WI38 (cell line): ENCODE results near the gene CWF19L2.
"Not testable (repeated sequence)": the region's sequence is repeated elsewhere in the genome, so short reads cannot be mapped to it uniquely, and the experiment has no call there.

Experiments
- H3K4me3 ChIP-seq: 2 replicates; pipeline ENCODE4 v1.5.1; 2011; ENCODE audit warnings: low read depth, mild to moderate bottlenecking, control low read depth, low read length
- CTCF ChIP-seq: IDR thresholded peaks from 2 replicates; pipeline ENCODE4 v1.5.1; 2012; ENCODE audit warnings: low read depth, mild to moderate bottlenecking, control low read depth, low read length

Gene CWF19L2

DNA sequence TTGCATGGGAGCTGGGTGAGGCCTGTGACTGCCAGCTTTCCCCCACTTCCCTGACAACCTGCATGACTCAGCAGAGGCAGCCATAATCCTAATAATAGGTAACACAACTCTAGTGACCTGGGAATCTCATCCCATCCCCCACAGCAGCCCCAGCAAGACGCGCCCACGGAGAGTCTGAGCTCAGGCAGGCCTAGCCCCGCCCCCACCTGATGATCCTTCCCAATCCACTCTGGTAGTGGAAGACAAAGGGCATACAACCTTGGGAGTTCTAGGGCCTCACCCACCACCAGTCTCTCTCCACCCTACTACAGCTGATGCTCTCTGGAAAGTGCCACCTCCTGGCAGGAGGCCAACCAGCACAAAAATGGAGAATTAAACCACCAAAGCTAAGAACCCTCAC is 60.3 kb downstream of the CWF19L2 start:
- no peak for TF ChIP-seq CTCF
- H3K4me3 ChIP-seq: no peak overlapping the region

DNA sequence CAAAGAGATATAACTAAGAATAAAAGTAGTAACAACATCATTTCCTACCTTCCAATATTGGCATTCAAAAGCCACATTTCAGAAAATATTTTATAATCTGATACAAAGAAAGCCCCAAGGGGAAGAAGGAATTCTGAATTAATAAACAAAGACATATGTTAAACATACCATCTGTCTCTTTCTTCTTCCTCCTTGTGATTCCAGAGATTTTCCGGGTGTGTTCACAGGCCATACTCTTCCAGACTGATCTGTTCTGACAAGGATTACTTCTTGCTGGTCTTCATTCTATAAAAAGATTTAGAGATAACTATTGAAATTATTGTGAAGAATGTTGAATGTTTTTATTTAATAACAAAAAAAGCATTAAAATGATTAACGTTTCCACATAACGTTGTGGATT is 65.0 kb downstream of the CWF19L2 start:
- no peak for TF ChIP-seq CTCF
- no peak overlapping the region for H3K4me3 ChIP-seq

GRCh38 chr11:107390701-107391100 is 66.9 kb downstream of the CWF19L2 start:
- not testable (repeated sequence) for H3K4me3 ChIP-seq

- no peak overlapping the region for H3K4me3 ChIP-seq
- no peak for TF ChIP-seq CTCF
These were observed 70.0 kb downstream of the CWF19L2 start for GRCh38 chr11:107387666-107388065.

- no peak for TF ChIP-seq CTCF
These were observed 72.2 kb downstream of the CWF19L2 start for GRCh38 chr11:107385361-107385981.

DNA sequence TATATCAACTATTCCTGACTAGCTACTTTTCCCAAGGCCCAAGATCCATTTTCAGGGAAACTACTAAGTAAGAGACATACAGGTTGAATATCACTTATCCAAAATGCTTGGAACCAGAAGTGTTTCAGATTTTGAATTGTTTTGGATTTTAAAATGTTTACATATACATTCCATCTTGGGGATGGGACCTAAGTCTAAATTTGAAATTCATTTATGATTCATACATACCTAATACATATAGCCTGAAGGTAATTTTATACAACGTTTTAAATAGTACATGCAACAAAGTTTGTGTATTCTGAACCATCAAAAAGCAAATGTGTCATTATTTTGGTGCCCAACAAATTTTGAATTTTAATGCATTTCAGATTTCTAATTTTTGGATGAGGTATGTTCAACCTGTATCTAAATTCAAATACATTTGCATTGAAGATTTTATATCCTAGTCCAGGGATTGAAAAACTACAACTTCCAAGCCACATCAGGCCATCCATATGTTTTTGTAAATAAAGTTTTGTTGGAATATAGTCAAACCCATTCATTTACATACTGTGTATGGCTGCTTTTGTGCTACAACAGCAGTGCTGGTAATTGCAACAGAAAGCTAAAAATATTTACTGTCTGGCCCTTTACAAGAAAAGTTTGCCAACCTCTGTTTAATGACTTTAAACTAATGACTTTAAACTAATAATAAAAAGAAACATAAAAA is 73.3 kb downstream of the CWF19L2 start:
- H3K4me3 ChIP-seq: no peak overlapping the region
- no peak for TF ChIP-seq CTCF

More at GRCh38 chr11:107385361-107385981, 72.2 kb downstream of the CWF19L2 start:
- H3K4me3 ChIP-seq: no peak overlapping the region

DNA sequence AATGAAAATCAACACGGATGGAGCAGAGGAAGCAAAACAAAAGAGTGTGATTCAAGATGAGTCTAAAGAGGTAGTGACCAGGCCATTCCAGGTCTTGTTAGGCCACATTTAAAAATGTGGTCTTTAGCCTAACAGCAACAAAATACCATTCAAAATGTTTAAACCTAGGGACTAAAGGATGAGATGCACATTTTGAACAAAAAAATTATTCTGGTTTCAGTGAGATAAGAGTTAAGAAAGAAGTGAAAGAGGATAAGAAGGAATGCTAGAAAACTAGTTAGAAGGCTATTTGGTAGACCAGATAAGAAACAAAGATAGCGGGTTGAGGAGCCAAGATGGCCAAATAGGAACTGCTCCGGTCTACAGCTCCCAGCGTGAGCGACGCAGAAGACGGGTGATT is 85.2 kb downstream of the CWF19L2 start:
- no peak for TF ChIP-seq CTCF
- no peak overlapping the region for H3K4me3 ChIP-seq
